ENCODE measurements around the gene TMPO. TPM values are rescaled to one million over a fixed set of nuclear protein-coding genes. Genes with fewer than 3 reads are reported as not detected.
A peak's percentile ranks its signal among the peaks of the same experiment; 100 is the strongest.
"Not testable (repeated sequence)": the region's sequence is repeated elsewhere in the genome, so short reads cannot be mapped to it uniquely, and the experiment has no call there.

Gene TMPO
- total and polyA plus RNA-seq, 2 experiments from 2014 or later, result 30.0 to 67.5 TPM

DNA sequence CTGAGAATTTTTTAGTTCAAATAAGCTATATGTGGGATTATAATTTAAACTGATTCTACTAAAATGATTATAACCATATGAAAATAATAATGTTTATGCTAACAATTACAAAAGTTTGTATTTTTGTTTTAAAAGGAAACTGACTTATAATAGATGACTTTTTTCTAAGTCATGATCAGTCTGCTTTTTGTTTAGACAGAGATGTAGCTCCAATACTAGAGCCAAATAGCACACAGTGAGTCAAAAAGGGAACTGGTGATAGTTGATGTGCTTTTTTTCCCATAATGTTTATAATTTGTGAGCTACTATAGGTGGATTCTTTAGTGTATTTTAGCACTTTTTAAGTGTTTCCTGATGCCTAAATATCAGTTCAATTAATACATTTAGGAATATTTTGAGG is 28.3 kb downstream of the TMPO start:
- H2AFZ ChIP-seq, result no peak overlapping the region
- peaks cover 25% of the 10 kb centered on the region for H3K36me3 ChIP-seq (ENCODE audit: low read depth)
- no peak overlapping the region for H3K4me2 ChIP-seq (ENCODE audit: unreplicated experiment)
- no peak overlapping the region for H3K9ac ChIP-seq
- H3K79me2 ChIP-seq (ENCODE audit: insufficient read depth), result peaks cover 39% of the 10 kb centered on the region
- H3F3A ChIP-seq (ENCODE audit: insufficient read depth), result no peaks in the 10 kb centered on the region
- no peaks in the 10 kb centered on the region for H3K27me3 ChIP-seq (replicated peaks; ENCODE audit: insufficient read depth)
- no peak overlapping the region for H3K4me3 ChIP-seq
- H3K9me2 ChIP-seq (ENCODE audit: insufficient read depth), result no peaks in the 10 kb centered on the region
- H4K20me1 ChIP-seq (ENCODE audit: insufficient read depth), result no peaks in the 10 kb centered on the region
- 0 out of 2 replicates have a peak, but pooled peaks cover 7% of the 10 kb centered on the region for H3K4me1 ChIP-seq (ENCODE audit: insufficient read depth)
- no peak for DNase-seq
- no peaks in the 10 kb centered on the region for H3K9me3 ChIP-seq (ENCODE audit: low read depth)
- in situ Hi-C loops (cut with MboI), result no loop called here
- H3K27ac ChIP-seq, result no peak overlapping the region
- no peak for TF ChIP-seq EZH2 (IDR thresholded peaks at IDR 0.05; ENCODE audit: insufficient read depth, poor library complexity, severe bottlenecking)
- no peak for TF ChIP-seq EZH2phosphoT487 (IDR thresholded peaks at IDR 0.05; ENCODE audit: insufficient read depth, low read depth)

DNA sequence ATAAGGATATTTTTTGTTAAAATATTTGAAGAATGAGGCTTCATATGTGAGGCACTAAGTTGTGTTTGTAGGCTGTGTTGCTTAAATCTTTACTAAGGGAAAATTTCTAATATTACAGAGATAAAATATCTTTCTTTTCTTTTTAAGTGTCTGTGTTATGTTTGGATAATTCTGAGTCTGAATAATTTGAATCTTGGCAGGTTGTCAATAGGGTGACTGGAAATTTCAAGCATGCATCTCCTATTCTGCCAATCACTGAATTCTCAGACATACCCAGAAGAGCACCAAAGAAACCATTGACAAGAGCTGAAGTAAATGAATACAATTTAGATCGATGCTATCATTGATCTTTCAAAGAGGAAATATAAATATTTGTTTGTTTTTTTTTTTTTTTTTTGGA is 29.4 kb downstream of the TMPO start:
- no peaks in the 10 kb centered on the region for H3K9me3 ChIP-seq (ENCODE audit: low read depth)
- H3K4me2 ChIP-seq (ENCODE audit: unreplicated experiment), result no peak overlapping the region
- 0 out of 2 replicates have a peak, but pooled peaks cover 7% of the 10 kb centered on the region for H3K4me1 ChIP-seq (ENCODE audit: insufficient read depth)
- TF ChIP-seq EZH2phosphoT487 (IDR thresholded peaks at IDR 0.05; ENCODE audit: insufficient read depth, low read depth) (no peak), EZH2 (IDR thresholded peaks at IDR 0.05; ENCODE audit: insufficient read depth, poor library complexity, severe bottlenecking) (no peak)
- H3F3A ChIP-seq (ENCODE audit: insufficient read depth), result no peaks in the 10 kb centered on the region
- H4K20me1 ChIP-seq (ENCODE audit: insufficient read depth), result no peaks in the 10 kb centered on the region
- WGBS, 2 experiments (ENCODE audit: low coverage in 1 of 2, low lambda C conversion rate in 2 of 2, missing lambda C conversion rate in 2 of 2), result 100% methylated on average over 1 of the region's 1 CpG
- H3K36me3 ChIP-seq (ENCODE audit: low read depth), result peaks cover 31% of the 10 kb centered on the region
- peaks cover 39% of the 10 kb centered on the region for H3K79me2 ChIP-seq (ENCODE audit: insufficient read depth)
- no peak overlapping the region for H3K4me3 ChIP-seq
- H3K9me2 ChIP-seq (ENCODE audit: insufficient read depth), result no peaks in the 10 kb centered on the region
- H3K27me3 ChIP-seq (replicated peaks; ENCODE audit: insufficient read depth), result no peaks in the 10 kb centered on the region
- in situ Hi-C loops (cut with MboI), result no loop called here
- no peak overlapping the region for H3K27ac ChIP-seq
- H3K9ac ChIP-seq, result no peak overlapping the region
- DNase-seq, result peak; percentile 26
- H2AFZ ChIP-seq, result no peak overlapping the region

DNA sequence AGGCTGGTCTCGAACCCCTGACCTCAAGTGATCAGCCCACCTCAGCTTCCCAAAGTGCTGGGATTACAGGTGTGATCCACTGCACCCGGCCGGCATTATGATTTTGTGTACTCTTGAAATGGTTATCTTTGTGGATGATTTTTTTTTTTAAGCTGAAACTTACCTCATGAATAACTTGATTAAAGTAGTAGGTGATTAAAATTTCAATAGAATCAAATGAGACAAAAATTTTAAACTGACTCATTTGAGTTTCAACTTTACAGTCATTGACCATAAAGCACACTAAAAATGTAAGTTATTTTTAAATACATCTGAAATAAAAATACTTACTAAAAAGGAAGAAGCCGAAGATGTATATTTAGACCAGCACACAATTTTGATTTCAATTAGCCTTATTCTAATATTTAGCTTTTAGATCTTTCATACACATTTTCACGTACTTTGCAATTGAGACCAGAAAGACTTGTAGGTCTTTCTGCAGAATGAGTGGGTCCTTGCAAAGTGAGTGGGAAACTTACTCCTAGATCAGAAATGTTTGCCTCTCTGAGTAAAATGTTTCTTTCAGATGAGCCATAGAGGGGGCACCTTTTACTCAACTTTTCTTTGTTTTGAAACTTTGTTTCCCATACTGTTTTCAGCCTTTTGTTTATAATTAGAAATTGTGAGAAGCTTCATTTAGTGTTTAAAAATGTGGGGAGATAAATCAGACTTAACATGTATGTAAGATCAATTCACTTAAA is 34.2 kb downstream of the TMPO start:
- H3K9me2 ChIP-seq (ENCODE audit: insufficient read depth), result no peaks in the 10 kb centered on the region
- no peaks in the 10 kb centered on the region for H3F3A ChIP-seq (ENCODE audit: insufficient read depth)
- peaks cover 25% of the 10 kb centered on the region for H3K36me3 ChIP-seq (ENCODE audit: low read depth)
- H3K9ac ChIP-seq, result no peak overlapping the region
- H3K4me3 ChIP-seq, result no peak overlapping the region
- no peaks in the 10 kb centered on the region for H3K27me3 ChIP-seq (replicated peaks; ENCODE audit: insufficient read depth)
- DNase-seq, result no peak
- 0 out of 2 replicates have a peak, but pooled peaks cover 2% of the 10 kb centered on the region for H3K4me1 ChIP-seq (ENCODE audit: insufficient read depth)
- WGBS, 2 experiments (ENCODE audit: low coverage in 1 of 2, low lambda C conversion rate in 2 of 2, missing lambda C conversion rate in 2 of 2), result 92% methylated on average over 5 of the region's 5 CpGs
- no peak overlapping the region for H3K27ac ChIP-seq
- no peak overlapping the region for H2AFZ ChIP-seq
- in situ Hi-C loops (cut with MboI), result loop anchor here (25.0 kb wide), 1 partner anchor 438 kb away; no protein-coding TSS in a partner anchor
- TF ChIP-seq EZH2 (IDR thresholded peaks at IDR 0.05; ENCODE audit: insufficient read depth, poor library complexity, severe bottlenecking) (no peak), EZH2phosphoT487 (IDR thresholded peaks at IDR 0.05; ENCODE audit: insufficient read depth, low read depth) (no peak)
- no peaks in the 10 kb centered on the region for H3K9me3 ChIP-seq (ENCODE audit: low read depth)
- no peak overlapping the region for H3K4me2 ChIP-seq (ENCODE audit: unreplicated experiment)
- no peaks in the 10 kb centered on the region for H3K79me2 ChIP-seq (ENCODE audit: insufficient read depth)
- no peaks in the 10 kb centered on the region for H4K20me1 ChIP-seq (ENCODE audit: insufficient read depth)

DNA sequence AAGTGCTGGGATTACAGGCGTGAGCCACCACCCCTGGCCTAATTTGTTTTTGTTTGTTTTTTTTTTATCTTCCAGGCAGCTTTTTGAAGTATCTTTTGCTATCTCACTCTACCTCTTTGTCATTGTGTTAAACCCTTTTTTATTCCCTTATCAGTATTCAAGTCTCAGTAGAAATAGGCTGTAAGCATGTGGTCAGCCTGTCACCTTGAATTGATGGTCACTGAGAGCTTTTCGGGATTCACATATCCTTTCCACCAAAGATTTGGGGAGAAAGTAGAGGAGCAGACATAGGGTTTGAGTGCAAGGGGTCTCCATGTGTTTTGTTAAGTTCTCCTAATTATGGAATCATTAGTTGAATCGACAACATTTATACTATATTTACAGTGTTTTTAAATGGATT is 36.4 kb downstream of the TMPO start:
- WGBS, 2 experiments (ENCODE audit: low coverage in 1 of 2, low lambda C conversion rate in 2 of 2, missing lambda C conversion rate in 2 of 2), result 99 to 100% methylated on average over 3 of the region's 3 CpGs
- Histone ChIP-seq H3K4me2 (ENCODE audit: unreplicated experiment) (no peak overlapping the region), H3K27me3 (replicated peaks; ENCODE audit: insufficient read depth) (no peaks in the 10 kb centered on the region), H3K79me2 (ENCODE audit: insufficient read depth) (no peaks in the 10 kb centered on the region), H3K36me3 (ENCODE audit: low read depth) (peaks cover 15% of the 10 kb centered on the region), H3K9me2 (ENCODE audit: insufficient read depth) (no peaks in the 10 kb centered on the region), H4K20me1 (ENCODE audit: insufficient read depth) (no peaks in the 10 kb centered on the region), H3K4me1 (ENCODE audit: insufficient read depth) (no peaks in the 10 kb centered on the region), H3K27ac (no peak overlapping the region), H3K9ac (no peak overlapping the region), H2AFZ (no peak overlapping the region), H3K9me3 (ENCODE audit: low read depth) (no peaks in the 10 kb centered on the region), H3F3A (ENCODE audit: insufficient read depth) (no peaks in the 10 kb centered on the region), H3K4me3 (no peak overlapping the region)
- in situ Hi-C loops (cut with MboI), result loop anchor here (25.0 kb wide), 1 partner anchor 436 kb away; no protein-coding TSS in a partner anchor
- TF ChIP-seq EZH2phosphoT487 (IDR thresholded peaks at IDR 0.05; ENCODE audit: insufficient read depth, low read depth) (no peak), EZH2 (IDR thresholded peaks at IDR 0.05; ENCODE audit: insufficient read depth, poor library complexity, severe bottlenecking) (no peak)
- no peak for DNase-seq

DNA sequence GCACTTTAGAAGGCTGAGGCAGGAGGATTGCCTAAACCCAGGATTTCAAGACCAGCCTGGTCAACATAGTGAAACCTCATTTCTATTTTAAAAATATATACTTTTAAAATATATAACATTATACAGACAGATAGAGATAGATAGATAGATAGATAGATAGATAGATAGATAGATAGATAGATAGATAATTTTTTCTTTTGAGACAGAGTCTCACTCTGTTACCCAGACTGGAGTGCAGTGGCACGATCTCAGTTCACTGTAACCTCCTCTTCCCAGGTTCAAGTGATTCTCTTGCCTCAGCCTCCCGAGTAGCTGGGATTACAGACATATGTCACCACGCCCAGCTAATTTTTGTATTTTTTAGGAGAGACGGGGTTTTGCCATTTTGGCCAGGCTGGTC is 42.7 kb downstream of the TMPO start:
- H3K27me3 ChIP-seq (replicated peaks; ENCODE audit: insufficient read depth); H3K9me2 ChIP-seq (ENCODE audit: insufficient read depth); H3K36me3 ChIP-seq (ENCODE audit: low read depth); H3K4me3 ChIP-seq; H3K27ac ChIP-seq; H3K4me2 ChIP-seq (ENCODE audit: unreplicated experiment); H3F3A ChIP-seq (ENCODE audit: insufficient read depth); H3K9me3 ChIP-seq (ENCODE audit: low read depth); H3K4me1 ChIP-seq (ENCODE audit: insufficient read depth); H2AFZ ChIP-seq; H4K20me1 ChIP-seq (ENCODE audit: insufficient read depth); DNase-seq; H3K79me2 ChIP-seq (ENCODE audit: insufficient read depth); H3K9ac ChIP-seq: not testable (repeated sequence)
- WGBS, 2 experiments (ENCODE audit: low coverage in 1 of 2, low lambda C conversion rate in 2 of 2, missing lambda C conversion rate in 2 of 2), result 72 to 78% methylated on average over 4 of the region's 4 CpGs
- in situ Hi-C loops (cut with MboI), result loop anchor here (25.0 kb wide), 1 partner anchor 429 kb away; no protein-coding TSS in a partner anchor
